HepG2 (cell line): ENCODE measurements around the gene PRKCZ. TPM values are rescaled to one million over a fixed set of nuclear protein-coding genes. Genes with fewer than 3 reads are reported as not detected.

Source experiments
- ATAC-seq: fragments of 200-7000 bp; cut with Tn5 transposase; 3 replicates; pipeline ENCODE4 v1.9.1; 2020; ENCODE audit warnings: mild to moderate bottlenecking, moderate library complexity
- BruUV-seq: library from RNA; stranded (reverse); fragments of 400-500 nt; replicated peaks from 2 replicates; lab custom pipeline; 2021; lab: Mats Ljungman, UMichigan
- CTCF ChIA-PET: fragments of 300-600 bp; formaldehyde crosslinking; extraction: SDS; loops from one replicate; lab custom pipeline; 2021; ENCODE audit warnings: low total read pairs, inconsistent platforms, low intra/inter-chr PET ratio; lab: Yijun Ruan, JAX
- POLR2A ChIA-PET: fragments of 350-600 bp; sonication (Branson Sonifier 250); formaldehyde crosslinking; loops from one replicate; lab custom pipeline; 2020; ENCODE audit warnings: antibody characterized with exemption, inconsistent platforms; lab: Yijun Ruan, JAX
- DNase-seq: peaks from one replicate; pipeline ENCODE4 v3.0.0-alpha.2; 2015; ENCODE audit warnings: low spot score
- FAIRE-seq: peaks from 3 replicates; lab custom pipeline; 2011; peaks lifted over from hg19 to GRCh38; lab: Jason Lieb, UNC
- H2AFZ ChIP-seq: one replicate; pipeline ENCODE4 v1.6.1; 2011; ENCODE audit warnings: low read length, inconsistent platforms
- H3K27ac ChIP-seq: fragments of 300-600 bp; 3 replicates; pipeline ENCODE4 v1.8.0; 2011; ENCODE audit warnings: mixed run types, mild to moderate bottlenecking, mixed read lengths, low read length, inconsistent platforms; ENCODE audit not compliant: insufficient read depth; ENCODE audit errors: extremely low read length
- H3K27me3 ChIP-seq, 2 experiments: fragments of 200-600 bp in 1 of 2; 2 replicates in 1 of 2; 3 replicates in 1 of 2; pipeline versions ENCODE4 v1.6.0 to v1.8.0; 2011; ENCODE audit warnings: low read length in 2 of 2, mild to moderate bottlenecking in 2 of 2, moderate library complexity in 2 of 2, inconsistent platforms in 1 of 2; ENCODE audit not compliant: insufficient read depth in 2 of 2, control insufficient read depth in 1 of 2
- H3K36me3 ChIP-seq, 2 experiments: fragments of 200-600 bp in 1 of 2; replicated peaks in 1 of 2; 2 replicates in 1 of 2; 3 replicates in 1 of 2; pipeline versions ENCODE4 v1.5.1 to v1.8.0; 2011; ENCODE audit warnings: low read length in 2 of 2, inconsistent platforms in 1 of 2; ENCODE audit not compliant: insufficient read depth in 2 of 2, control insufficient read depth in 1 of 2
- H3K4me1 ChIP-seq: 2 replicates; pipeline ENCODE4 v1.5.1; 2012; ENCODE audit warnings: low read length, inconsistent platforms; ENCODE audit not compliant: insufficient read depth
- H3K4me2 ChIP-seq: 2 replicates; pipeline ENCODE4 v1.6.0; 2011; ENCODE audit warnings: low read depth, low read length, inconsistent platforms
- H3K4me3 ChIP-seq, 3 experiments: fragments of 200-600 bp in 1 of 3; sonication (generic), shearing (Covaris generic) in 1 of 3; replicated peaks in 1 of 3; 2 replicates each; pipeline ENCODE4 v1.5.1; 2011 to 2016; ENCODE audit warnings: low read length in 3 of 3, inconsistent platforms in 2 of 3, low read depth in 2 of 3, mild to moderate bottlenecking in 2 of 3, control low read depth in 1 of 3, mixed read lengths in 1 of 3; ENCODE audit not compliant: insufficient read depth in 1 of 3
- H3K79me2 ChIP-seq: one replicate; pipeline ENCODE4 v1.6.1; 2011; ENCODE audit warnings: low read length, inconsistent platforms; ENCODE audit not compliant: insufficient read depth
- H3K9ac ChIP-seq: 2 replicates; pipeline ENCODE4 v1.6.0; 2011; ENCODE audit warnings: mild to moderate bottlenecking, low read depth, low read length, inconsistent platforms; ENCODE audit not compliant: insufficient read depth
- H3K9me3 ChIP-seq: 2 replicates; pipeline ENCODE4 v1.5.1; 2012; ENCODE audit warnings: mild to moderate bottlenecking, low read length
- H4K20me1 ChIP-seq: 2 replicates; pipeline ENCODE4 v1.6.0; 2011; ENCODE audit warnings: inconsistent platforms, mild to moderate bottlenecking, low read length, moderate library complexity; ENCODE audit not compliant: insufficient read depth
- CHD2 ChIP-seq: IDR thresholded peaks from 2 replicates; pipeline ENCODE4 v1.6.1; 2011; ENCODE audit warnings: low read depth, low read length, improper control_type of control experiment
- ELF3 ChIP-seq: IDR thresholded peaks from 2 replicates; pipeline ENCODE4 v1.6.1; 2016; ENCODE audit warnings: missing genetic modification reagents, missing compliant biosample characterization
- GTF2F1 ChIP-seq: fragments of 150-350 bp; IDR thresholded peaks from 2 replicates; pipeline ENCODE4 v1.6.1; 2014; ENCODE audit warnings: low read length
- HNRNPH1 ChIP-seq: fragments of 200-400 bp; formaldehyde crosslinking; optimal IDR thresholded peaks from 2 replicates; pipeline ENCODE3; 2017; ENCODE audit warnings: mild to moderate bottlenecking, low read depth, low read length
- MXD4 ChIP-seq: IDR thresholded peaks from 2 replicates; pipeline ENCODE4 v1.6.1; 2016; ENCODE audit warnings: mild to moderate bottlenecking, missing biosample characterization, missing genetic modification reagents
- PAWR ChIP-seq: sonication (generic); formaldehyde crosslinking; IDR thresholded peaks from 2 replicates; pipeline ENCODE4 v1.4.0; 2020; ENCODE audit warnings: missing genetic modification reagents, mild to moderate bottlenecking, borderline replicate concordance
- PLRG1 ChIP-seq: fragments of 450-650 bp; conservative IDR thresholded peaks from 2 replicates; pipeline ENCODE4 v1.6.1; 2016
- SUZ12 ChIP-seq: fragments of 150-350 bp; IDR thresholded peaks from 2 replicates; pipeline ENCODE4 v1.6.1; 2014; ENCODE audit warnings: low read depth, low read length
- ZKSCAN5 ChIP-seq: sonication (generic); formaldehyde crosslinking; IDR thresholded peaks from 2 replicates; pipeline ENCODE4 v1.5.1; 2020; ENCODE audit warnings: mild to moderate bottlenecking, missing genetic modification reagents
- ZNF256 ChIP-seq: sonication (generic); formaldehyde crosslinking; conservative IDR thresholded peaks from 2 replicates; pipeline ENCODE4 v1.4.0; 2020; ENCODE audit warnings: missing genetic modification reagents
- ZNF652 ChIP-seq: IDR thresholded peaks from 2 replicates; pipeline ENCODE4 v1.6.1; 2016; ENCODE audit warnings: low read depth, borderline replicate concordance
- WGBS: methylation state at CpG from one replicate; pipeline ENCODE4 v1.1.6; 2017; ENCODE audit warnings: low lambda C conversion rate; 5-methylcytosine and 5-hydroxymethylcytosine counted together
- in situ Hi-C: cut with HindIII; loops from 2 replicates; pipeline ENCODE4 v1.10.0; 2017; ENCODE audit warnings: low pct_unique_long_range_greater_than_20kb; ENCODE audit not compliant: extremely low pct_ligation_motif_present
- intact Hi-C: fragments of 100-400 bp; cut with micrococcal nuclease; formaldehyde crosslinking; loops from one replicate; pipeline ENCODE4 v1.10.0; 2022; ENCODE audit not compliant: unreplicated experiment
- polyA plus RNA-seq, 8 experiments: library from polyadenylated mRNA; depleted of rRNA in 3 of 8; stranded (reverse) in 7 of 8; unstranded in 1 of 8; fragments of >200 nt; fragmentation: Illumina TruSeq in 4 of 8; extraction: Trizol in 4 of 8; gene quantifications; 2 replicates each; pipeline versions ENCODE4 v1.2.1 to v1.2.3, GENCODE V29; 2011 to 2016; ENCODE audit warnings: low read depth in 4 of 8, missing spikeins in 1 of 8, mixed read lengths in 1 of 8; ENCODE audit not compliant: insufficient read depth in 1 of 8
- total RNA-seq, 5 experiments: library from RNA; depleted of rRNA; stranded (reverse); fragments of >200 nt; fragmentation: Illumina TruSeq; extraction: Trizol; gene quantifications; 2 replicates each; pipeline ENCODE4 v1.2.3, GENCODE V29; 2016; ENCODE audit warnings: low read depth in 1 of 5
- TF ChIP-seq, protein P1 (sequence below): sonication (generic); formaldehyde crosslinking; IDR thresholded peaks from 2 replicates; pipeline ENCODE4 v1.5.0; 2020; ENCODE audit warnings: mild to moderate bottlenecking, missing genetic modification reagents

The PRKCZ gene
- total and polyA plus RNA-seq, 2 of the 13 experiments (the other 11 are each of a cell fraction or from before 2014, with no cell fraction given), result 34.7 to 85.2 TPM

DNA sequence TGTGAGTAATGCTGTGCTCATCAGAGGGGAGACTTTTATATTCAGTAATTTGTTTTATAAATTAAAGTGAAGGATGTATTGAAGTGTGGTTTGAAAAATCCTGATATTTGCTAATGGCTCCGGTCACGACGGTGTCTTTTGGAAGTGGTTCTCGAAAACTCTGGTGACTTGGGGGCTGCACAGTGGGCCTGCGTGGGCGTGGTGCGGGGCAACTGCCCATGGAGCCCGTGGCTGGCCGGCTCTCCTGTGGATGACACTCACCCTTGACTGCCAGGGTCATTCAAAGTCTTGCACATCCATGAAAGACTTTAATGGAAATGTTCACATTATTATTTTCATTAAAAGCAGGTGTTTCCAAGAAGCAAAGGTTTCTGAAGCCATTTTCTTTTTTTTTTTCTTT, 136.7 kb downstream of the PRKCZ start:
- Histone ChIP-seq H3K27ac (no peak overlapping the region), H3K9me3 (no peaks in the 10 kb centered on the region), H3K27me3 (no peaks in the 10 kb centered on the region), H4K20me1 (no peaks in the 10 kb centered on the region), H3K36me3 (peaks cover 5 to 15% of the 10 kb centered on the region in 2 experiments), H3K4me1 (peaks cover 26% of the 10 kb centered on the region), H3K4me2 (no peak overlapping the region), H3K4me3 (no peak overlapping the region), H3K79me2 (peaks cover 7% of the 10 kb centered on the region), H2AFZ (no peak overlapping the region), H3K9ac (no peak overlapping the region)
- in situ Hi-C loops, result loop anchor here (25.0 kb wide), 1 partner anchor 325 kb away; no protein-coding TSS in a partner anchor
- DNase-seq (no peak), FAIRE-seq (no peak), ATAC-seq (no peak)
- ChIA-PET POLR2A (no interaction called here), CTCF (no interaction called here)
- intact Hi-C loops, result no loop called here
- BruUV-seq, result no TSS peak
- WGBS, result 98% methylated on average over 7 of the region's 9 CpGs
- TF ChIP-seq ZNF652 (CRISPR knock-in tag) (no peak), ELF3 (no peak), ZNF256 (no peak), MXD4 (CRISPR knock-in tag) (no peak), PLRG1 (no peak), CHD2 (no peak), PAWR (CRISPR knock-in tag) (no peak), GTF2F1 (no peak), SUZ12 (no peak), HNRNPH1 (no peak), ZKSCAN5 (no peak)
- TF ChIP-seq, protein P1, sequence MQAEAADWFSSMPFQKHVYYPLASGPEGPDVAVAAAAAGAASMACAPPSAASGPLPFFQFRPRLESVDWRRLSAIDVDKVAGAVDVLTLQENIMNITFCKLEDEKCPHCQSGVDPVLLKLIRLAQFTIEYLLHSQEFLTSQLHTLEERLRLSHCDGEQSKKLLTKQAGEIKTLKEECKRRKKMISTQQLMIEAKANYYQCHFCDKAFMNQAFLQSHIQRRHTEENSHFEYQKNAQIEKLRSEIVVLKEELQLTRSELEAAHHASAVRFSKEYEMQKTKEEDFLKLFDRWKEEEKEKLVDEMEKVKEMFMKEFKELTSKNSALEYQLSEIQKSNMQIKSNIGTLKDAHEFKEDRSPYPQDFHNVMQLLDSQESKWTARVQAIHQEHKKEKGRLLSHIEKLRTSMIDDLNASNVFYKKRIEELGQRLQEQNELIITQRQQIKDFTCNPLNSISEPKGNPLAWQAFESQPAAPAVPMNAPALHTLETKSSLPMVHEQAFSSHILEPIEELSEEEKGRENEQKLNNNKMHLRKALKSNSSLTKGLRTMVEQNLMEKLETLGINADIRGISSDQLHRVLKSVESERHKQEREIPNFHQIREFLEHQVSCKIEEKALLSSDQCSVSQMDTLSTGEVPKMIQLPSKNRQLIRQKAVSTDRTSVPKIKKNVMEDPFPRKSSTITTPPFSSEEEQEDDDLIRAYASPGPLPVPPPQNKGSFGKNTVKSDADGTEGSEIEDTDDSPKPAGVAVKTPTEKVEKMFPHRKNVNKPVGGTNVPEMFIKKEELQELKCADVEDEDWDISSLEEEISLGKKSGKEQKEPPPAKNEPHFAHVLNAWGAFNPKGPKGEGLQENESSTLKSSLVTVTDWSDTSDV (CRISPR knock-in tag), result no peak
- TF ChIP-seq, all 625 proteins: peak for 0
